ENCODE measurements around the gene KCNJ14. TPM values are rescaled to one million over a fixed set of nuclear protein-coding genes. Genes with fewer than 3 reads are reported as not detected.

The KCNJ14 gene
- polyA plus RNA-seq, 1 donor from 2014 or later = 1.1 TPM

DNA sequence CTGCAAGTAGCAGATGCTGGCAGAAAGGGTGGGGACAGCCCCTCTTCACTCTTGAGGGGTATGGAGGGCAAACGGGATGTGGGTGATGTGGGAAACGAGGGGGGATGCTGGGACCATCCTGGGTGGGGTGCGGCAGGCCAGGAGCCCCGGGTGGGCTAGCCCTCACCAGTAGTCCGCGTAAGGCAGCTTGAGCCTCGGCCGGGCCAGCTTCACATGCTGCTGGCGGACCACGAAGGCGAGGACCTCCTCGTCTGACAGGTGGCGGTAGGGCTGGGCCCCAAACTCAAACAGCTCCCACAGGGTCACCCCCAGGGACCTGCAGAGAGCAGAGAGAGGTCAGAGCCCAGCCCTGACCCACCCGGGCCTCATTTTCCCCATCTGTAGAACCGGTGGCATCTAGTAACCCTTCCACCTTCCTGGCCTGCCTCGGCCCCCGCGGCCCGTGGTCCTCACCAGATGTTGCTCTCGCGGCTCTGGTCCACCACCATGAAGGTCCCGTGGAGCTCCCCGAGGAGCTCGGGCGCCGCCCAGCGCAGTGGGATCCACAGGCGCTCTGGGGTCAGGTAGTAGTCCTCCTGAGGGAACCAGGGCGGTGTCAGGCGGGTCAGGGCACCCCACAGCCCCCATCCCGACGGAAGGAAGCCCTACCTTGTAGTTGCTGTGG lies 45.6 kb downstream of the KCNJ14 start:
- no peaks in the 10 kb centered on the region for H3K36me3 ChIP-seq (ENCODE audit: insufficient read depth, low read length)
- no peaks in the 10 kb centered on the region for H3F3A ChIP-seq (ENCODE audit: insufficient read depth, low read length, poor library complexity, severe bottlenecking)
- TF ChIP-seq SMC3 (conservative IDR thresholded peaks at IDR 0.05; ENCODE audit: poor library complexity) (no peak), EZH2 (IDR thresholded peaks at IDR 0.05; ENCODE audit: borderline replicate concordance, insufficient read depth, low read length, poor library complexity, severe bottlenecking) (no peak), RAD21 (conservative IDR thresholded peaks at IDR 0.05) (no peak), MXI1 (conservative IDR thresholded peaks at IDR 0.05; ENCODE audit: poor library complexity, severe bottlenecking) (no peak)
- TF ChIP-seq, protein P1, sequence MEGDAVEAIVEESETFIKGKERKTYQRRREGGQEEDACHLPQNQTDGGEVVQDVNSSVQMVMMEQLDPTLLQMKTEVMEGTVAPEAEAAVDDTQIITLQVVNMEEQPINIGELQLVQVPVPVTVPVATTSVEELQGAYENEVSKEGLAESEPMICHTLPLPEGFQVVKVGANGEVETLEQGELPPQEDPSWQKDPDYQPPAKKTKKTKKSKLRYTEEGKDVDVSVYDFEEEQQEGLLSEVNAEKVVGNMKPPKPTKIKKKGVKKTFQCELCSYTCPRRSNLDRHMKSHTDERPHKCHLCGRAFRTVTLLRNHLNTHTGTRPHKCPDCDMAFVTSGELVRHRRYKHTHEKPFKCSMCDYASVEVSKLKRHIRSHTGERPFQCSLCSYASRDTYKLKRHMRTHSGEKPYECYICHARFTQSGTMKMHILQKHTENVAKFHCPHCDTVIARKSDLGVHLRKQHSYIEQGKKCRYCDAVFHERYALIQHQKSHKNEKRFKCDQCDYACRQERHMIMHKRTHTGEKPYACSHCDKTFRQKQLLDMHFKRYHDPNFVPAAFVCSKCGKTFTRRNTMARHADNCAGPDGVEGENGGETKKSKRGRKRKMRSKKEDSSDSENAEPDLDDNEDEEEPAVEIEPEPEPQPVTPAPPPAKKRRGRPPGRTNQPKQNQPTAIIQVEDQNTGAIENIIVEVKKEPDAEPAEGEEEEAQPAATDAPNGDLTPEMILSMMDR (IDR thresholded peaks at IDR 0.05; ENCODE audit: poor library complexity, severe bottlenecking) = no peak
- no peaks in the 10 kb centered on the region for H3K79me2 ChIP-seq (replicated peaks; ENCODE audit: insufficient read depth, low read length)
- H3K9ac ChIP-seq (ENCODE audit: low read length) = no peak overlapping the region
- H3K4me2 ChIP-seq (ENCODE audit: low read length) = no peak overlapping the region
- H3K27me3 ChIP-seq (ENCODE audit: insufficient read depth, low read depth, low read length) = no peaks in the 10 kb centered on the region
- no peak overlapping the region for H3K4me3 ChIP-seq (ENCODE audit: low read length)
- H3K27ac ChIP-seq (ENCODE audit: low read length) = no peak overlapping the region
- no peaks in the 10 kb centered on the region for H3K9me2 ChIP-seq (ENCODE audit: insufficient read depth, low read length)
- no peaks in the 10 kb centered on the region for H4K20me1 ChIP-seq (ENCODE audit: insufficient read depth)
- H2AFZ ChIP-seq (ENCODE audit: low read depth, low read length) = no peak overlapping the region
- H3K9me3 ChIP-seq (ENCODE audit: low read length) = no peaks in the 10 kb centered on the region

DNA sequence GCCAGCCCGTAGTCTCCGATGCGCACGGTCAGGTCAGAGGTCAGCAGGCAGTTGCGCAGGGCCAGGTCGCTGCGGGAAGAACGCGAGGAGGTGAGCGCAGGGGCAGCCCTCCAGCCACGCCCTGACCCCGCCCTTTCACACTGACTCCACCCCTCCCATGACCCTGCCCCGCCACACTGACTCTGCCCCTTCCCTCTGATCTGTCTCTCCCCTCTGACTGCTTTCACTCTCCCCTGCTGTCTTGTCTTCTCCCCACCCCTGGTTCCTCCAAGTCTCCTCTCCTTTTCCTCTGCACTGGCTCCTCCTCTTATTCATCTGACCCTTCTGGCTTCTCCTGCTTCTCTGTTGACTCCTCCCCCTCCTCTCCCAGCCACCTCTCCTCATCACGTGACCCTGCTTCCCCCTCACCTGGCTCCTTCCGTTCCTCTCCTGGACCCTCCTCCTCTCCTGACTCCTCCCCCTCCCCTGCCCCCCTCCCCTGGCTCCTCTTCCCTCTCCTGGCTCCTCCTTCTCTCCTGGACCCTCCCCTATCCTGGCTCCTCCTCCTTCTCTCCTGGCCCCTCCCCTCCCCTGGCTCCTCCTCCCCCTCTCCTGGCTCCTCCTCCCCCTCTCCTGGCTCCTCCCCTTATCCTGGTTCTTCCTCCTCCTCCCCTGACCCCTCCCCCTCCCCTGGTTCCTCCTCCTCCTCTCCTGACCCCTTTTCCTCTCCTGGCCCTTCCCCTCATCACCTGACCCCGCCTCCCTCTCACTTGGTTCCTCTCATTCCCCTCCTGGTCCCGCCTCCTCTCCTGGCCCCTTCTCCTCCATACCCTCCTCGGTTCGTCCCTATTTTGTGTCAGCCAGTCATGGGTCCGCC lies 46.3 kb downstream of the KCNJ14 start:
- H3K9ac ChIP-seq (ENCODE audit: low read length) = no peak overlapping the region
- no peaks in the 10 kb centered on the region for H3K27me3 ChIP-seq (ENCODE audit: insufficient read depth, low read depth, low read length)
- no peaks in the 10 kb centered on the region for H3K36me3 ChIP-seq (ENCODE audit: insufficient read depth, low read length)

DNA sequence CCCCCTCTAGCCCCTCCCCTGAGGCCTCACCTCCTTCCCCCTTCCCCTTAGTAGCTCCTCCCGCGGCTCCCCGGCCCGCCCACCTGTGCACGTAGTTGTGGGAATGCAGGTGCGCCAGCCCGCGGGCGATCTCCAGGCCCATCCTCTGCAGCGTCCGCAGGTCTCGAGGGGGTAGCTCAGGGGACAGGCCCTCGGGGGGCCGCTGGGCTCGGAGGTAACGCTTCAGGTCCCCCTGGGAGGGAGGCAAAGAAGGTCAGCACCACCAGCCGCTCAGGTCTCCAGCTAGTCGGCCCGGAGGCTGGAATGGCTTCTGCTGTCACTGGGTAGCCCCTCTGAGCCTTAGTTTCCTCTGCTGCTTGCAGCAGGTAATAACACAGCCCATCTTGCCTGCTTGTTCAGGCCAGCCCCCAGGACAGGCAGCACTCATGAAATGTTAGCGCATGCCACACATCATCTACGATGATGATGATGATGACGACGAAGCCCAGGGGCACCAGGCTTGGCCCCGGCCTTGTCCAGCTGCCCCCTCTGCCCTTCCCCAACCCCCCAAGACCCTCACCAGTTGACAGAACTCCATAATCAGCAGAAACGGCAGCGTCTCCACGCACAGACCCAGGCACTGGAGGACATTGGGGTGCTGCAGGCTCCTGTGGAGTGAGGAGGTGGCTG lies 47.1 kb downstream of the KCNJ14 start:
- Histone ChIP-seq H2AFZ (ENCODE audit: low read depth, low read length) (no peak overlapping the region), H3K4me2 (ENCODE audit: low read length) (no peak overlapping the region), H3K27me3 (ENCODE audit: insufficient read depth, low read depth, low read length) (no peaks in the 10 kb centered on the region), H3K4me3 (ENCODE audit: low read length) (no peak overlapping the region), H3F3A (ENCODE audit: insufficient read depth, low read length, poor library complexity, severe bottlenecking) (no peaks in the 10 kb centered on the region), H3K9ac (ENCODE audit: low read length) (no peak overlapping the region), H3K36me3 (ENCODE audit: insufficient read depth, low read length) (no peaks in the 10 kb centered on the region), H3K9me2 (ENCODE audit: insufficient read depth, low read length) (no peaks in the 10 kb centered on the region), H3K79me2 (replicated peaks; ENCODE audit: insufficient read depth, low read length) (no peaks in the 10 kb centered on the region), H3K9me3 (ENCODE audit: low read length) (no peaks in the 10 kb centered on the region), H4K20me1 (ENCODE audit: insufficient read depth) (no peaks in the 10 kb centered on the region), H3K27ac (ENCODE audit: low read length) (no peak overlapping the region)
- no peak for TF ChIP-seq EZH2 (IDR thresholded peaks at IDR 0.05; ENCODE audit: borderline replicate concordance, insufficient read depth, low read length, poor library complexity, severe bottlenecking)
- TF ChIP-seq, protein P2, sequence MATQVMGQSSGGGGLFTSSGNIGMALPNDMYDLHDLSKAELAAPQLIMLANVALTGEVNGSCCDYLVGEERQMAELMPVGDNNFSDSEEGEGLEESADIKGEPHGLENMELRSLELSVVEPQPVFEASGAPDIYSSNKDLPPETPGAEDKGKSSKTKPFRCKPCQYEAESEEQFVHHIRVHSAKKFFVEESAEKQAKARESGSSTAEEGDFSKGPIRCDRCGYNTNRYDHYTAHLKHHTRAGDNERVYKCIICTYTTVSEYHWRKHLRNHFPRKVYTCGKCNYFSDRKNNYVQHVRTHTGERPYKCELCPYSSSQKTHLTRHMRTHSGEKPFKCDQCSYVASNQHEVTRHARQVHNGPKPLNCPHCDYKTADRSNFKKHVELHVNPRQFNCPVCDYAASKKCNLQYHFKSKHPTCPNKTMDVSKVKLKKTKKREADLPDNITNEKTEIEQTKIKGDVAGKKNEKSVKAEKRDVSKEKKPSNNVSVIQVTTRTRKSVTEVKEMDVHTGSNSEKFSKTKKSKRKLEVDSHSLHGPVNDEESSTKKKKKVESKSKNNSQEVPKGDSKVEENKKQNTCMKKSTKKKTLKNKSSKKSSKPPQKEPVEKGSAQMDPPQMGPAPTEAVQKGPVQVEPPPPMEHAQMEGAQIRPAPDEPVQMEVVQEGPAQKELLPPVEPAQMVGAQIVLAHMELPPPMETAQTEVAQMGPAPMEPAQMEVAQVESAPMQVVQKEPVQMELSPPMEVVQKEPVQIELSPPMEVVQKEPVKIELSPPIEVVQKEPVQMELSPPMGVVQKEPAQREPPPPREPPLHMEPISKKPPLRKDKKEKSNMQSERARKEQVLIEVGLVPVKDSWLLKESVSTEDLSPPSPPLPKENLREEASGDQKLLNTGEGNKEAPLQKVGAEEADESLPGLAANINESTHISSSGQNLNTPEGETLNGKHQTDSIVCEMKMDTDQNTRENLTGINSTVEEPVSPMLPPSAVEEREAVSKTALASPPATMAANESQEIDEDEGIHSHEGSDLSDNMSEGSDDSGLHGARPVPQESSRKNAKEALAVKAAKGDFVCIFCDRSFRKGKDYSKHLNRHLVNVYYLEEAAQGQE (IDR thresholded peaks at IDR 0.05; ENCODE audit: borderline replicate concordance) = no peak
- no peak for TF ChIP-seq TAF1 (IDR thresholded peaks at IDR 0.05; ENCODE audit: low read depth)
- TF ChIP-seq MXI1 (conservative IDR thresholded peaks at IDR 0.05; ENCODE audit: poor library complexity, severe bottlenecking) = no peak

More for the DNA sequence above, 46.3 kb downstream of the KCNJ14 start:
- Histone ChIP-seq H3K79me2 (replicated peaks; ENCODE audit: insufficient read depth, low read length) (no peaks in the 10 kb centered on the region), H2AFZ (ENCODE audit: low read depth, low read length) (no peak overlapping the region), H3K9me3 (ENCODE audit: low read length) (no peaks in the 10 kb centered on the region), H4K20me1 (ENCODE audit: insufficient read depth) (no peaks in the 10 kb centered on the region), H3K9me2 (ENCODE audit: insufficient read depth, low read length) (no peaks in the 10 kb centered on the region), H3F3A (ENCODE audit: insufficient read depth, low read length, poor library complexity, severe bottlenecking) (no peaks in the 10 kb centered on the region), H3K27ac (ENCODE audit: low read length) (no peak overlapping the region), H3K4me2 (ENCODE audit: low read length) (no peak overlapping the region), H3K4me3 (ENCODE audit: low read length) (no peak overlapping the region)
- TF ChIP-seq RAD21 (conservative IDR thresholded peaks at IDR 0.05) = no peak
